Head of caudate nucleus (tissue), 42 donors: Measurements from ENCODE around the gene SELENOP.
A peak's percentile ranks its signal among the peaks of the same experiment; 100 is the strongest.

Experiments
- DNase-seq, 42 donors: peaks; one replicate each; pipeline versions ENCODE4 v3.0.0 to v3.0.0-alpha.2; 2020 to 2021; ENCODE audit warnings: mixed read lengths in 7 of 42
- intact Hi-C: fragments of 100-400 bp; cut with DNase I; formaldehyde crosslinking; loops from one replicate; pipeline ENCODE4 v1.15.0; 2022

Gene SELENOP

DNA sequence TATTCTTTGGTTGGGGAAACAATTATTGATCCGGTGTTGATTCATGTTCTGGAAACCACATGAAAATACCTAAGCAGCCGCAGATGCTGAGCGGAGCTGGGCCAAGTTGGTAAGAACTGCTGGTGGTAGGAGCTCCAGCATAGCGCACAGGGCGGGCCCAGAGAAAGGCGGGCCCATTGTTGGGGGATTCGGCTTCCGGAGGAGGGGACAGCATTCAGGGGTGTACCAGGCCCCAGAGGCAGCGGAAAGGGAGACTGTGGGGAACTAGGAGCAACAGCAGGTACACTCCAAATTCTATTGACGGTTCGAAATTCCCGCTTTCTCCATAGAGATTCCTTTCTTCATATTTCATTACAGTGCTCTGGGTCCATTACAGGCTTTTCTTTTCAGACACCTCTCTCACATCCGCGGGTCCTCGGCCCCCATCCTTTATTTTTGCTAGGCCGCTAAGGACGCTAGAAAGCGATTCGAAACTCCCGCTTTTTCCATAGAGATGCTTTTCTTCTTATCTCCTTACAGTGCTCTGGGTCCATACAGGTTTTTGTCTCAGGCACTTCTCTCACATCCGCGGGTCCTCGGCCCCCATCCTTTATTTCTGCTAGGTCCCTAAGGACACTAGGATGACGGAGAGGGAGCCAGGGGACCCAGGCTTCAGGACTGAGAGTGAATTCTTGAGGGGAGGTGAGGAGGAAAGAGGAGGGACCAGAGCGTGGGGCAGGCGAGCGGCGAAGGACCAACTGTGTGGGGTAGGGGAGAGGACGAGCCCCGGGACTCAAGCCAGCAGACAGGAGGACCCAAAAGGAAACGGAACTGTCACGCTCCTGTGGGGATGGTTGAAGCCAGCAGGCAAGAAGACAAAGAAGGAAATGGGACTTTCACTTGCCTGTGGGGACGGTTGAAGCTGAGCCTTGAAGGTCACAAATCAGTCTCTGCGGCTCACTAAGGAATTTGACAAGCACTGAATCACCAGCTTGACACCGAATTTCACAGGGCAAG is 54.8 kb downstream of the SELENOP start, which contains the start of gene CCDC152:
Gene CCDC152, plus strand, starts transcription at position 213 of the 996 bp plus-strand sequence. CDS start 2,304 bp downstream, outside the sequence.
- DNase-seq: peak in 41 of 42 donors; percentile 12 to 71 (median 42)
- intact Hi-C loops: no loop called here

DNA sequence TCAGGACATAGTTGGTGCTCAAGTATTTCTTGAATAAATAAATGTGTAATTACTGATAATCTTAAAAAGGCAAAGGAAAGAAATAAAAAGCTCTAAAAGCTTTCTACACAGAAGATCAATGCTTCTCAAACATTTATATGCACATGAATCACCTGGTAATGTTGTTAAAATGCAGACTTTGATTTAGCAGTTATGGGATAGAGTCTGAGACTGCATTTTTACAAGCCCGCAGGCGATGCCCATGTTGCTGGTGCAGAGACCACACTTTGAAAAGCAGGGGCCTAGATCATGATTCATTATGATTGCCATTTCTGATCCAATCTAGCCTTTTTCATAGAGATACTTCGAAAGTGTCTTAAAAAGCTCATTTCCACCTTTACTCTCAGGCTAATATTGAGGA is 58.6 kb downstream of the SELENOP start:
- intact Hi-C loops: no loop called here
- DNase-seq: no peak

DNA sequence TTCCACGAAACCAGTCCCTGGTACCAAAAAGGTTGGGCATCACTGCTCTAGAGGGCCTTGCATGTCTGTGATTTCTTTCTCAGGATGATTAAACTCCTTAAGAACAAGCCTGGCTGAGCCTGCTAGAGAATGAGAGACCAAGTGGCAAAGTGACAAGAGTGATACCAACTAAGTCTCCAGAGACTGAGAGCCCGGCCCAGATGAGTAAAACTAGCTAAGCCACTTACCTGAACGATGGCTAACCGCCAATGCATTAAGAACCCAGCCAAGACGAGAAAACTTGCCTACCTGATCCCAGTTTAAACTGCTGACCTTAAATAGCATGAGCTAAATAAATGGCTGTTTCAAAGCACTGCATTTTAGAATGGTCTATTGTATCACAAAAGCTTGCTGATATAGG is 60.6 kb downstream of the SELENOP start:
- intact Hi-C loops: no loop called here
- no peak for DNase-seq

DNA sequence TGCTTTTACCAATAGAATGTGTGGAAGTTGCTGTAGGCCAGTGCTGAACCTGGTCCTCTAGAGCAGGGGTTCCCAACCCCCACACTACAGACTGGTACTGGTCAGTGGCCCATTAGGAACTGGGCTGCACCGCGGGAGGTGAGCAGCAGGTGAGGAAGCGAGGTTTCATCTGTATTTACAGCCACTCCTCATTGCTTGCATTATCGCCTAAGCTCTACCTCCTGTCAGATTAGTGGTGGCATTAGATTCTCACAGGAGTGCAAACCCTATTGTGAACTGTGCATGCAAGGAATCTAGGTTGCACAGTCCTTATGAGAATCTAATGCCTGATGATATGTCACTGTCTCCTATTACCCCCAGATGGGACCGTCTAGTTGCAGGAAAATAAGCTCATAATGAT is 61.2 kb downstream of the SELENOP start:
- no peak for DNase-seq
- intact Hi-C loops: no loop called here
